HG03571 (cell line): ENCODE data around the gene ZC3HAV1.
"Not testable (repeated sequence)": the region's sequence is repeated elsewhere in the genome, so short reads cannot be mapped to it uniquely, and the experiment has no call there.

Experiments used
- ATAC-seq: cut with Tn5 transposase; IDR thresholded peaks from one replicate; pipeline ENCODE4 v1.9.1; 2021; ENCODE audit not compliant: unreplicated experiment

ZC3HAV1 gene

DNA sequence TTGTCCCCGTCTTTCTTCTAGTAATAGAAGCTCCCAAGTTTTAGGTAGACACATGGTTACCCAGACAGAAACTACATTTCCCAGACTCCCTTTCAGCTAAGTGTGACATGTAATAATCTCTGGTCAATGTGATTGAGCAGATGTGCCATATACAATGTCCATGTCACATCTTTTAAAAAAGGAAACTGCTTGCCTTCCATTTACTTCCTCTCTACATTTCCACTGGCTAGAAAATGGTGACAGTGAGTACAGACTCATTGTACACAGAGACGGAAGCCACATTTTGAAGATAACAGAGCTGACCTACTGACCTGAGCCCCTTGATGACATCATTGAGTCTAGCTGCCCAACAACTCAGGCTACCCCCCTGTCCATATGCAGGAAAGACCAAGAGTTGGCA, 21.3 kb downstream of the ZC3HAV1 start:
- no peak for ATAC-seq

DNA sequence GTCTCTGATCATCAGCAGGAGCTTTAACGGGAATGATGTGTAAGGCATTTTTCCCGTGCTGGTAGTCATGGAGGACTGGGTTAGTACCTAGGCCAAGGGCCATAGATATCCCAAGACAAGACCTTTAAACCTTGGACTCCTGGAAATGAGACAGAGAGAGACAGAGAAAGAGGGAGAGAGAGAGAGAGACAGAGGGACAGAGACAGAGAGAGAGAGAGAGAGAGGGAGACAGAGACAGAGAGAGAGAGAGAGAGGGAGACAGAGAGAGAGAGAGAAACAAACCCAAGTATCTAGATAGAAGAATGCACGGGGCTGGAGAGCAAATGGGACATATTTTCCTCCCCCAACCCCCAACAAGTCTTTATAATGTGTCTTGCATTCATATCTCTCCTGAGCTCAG, 22.3 kb downstream of the ZC3HAV1 start:
- no peak for ATAC-seq

DNA sequence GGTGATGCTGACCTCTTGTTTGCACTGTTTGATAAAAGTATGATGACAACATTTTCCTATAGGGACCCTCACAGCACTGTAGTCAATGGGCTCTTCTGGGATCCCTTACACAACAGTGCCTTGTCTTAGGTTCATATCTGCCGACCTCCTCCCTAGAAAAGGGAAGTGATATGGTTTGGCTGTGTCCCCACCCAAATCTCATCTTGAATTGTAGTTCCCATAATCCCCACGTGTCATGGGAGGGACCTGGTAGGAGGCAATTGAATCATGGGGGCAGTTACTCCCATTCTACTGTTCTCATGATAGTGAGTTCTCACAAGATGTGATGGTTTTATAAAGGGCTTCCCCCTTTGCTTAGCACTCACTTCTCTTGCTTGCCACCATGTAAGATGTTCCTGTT, 23.1 kb downstream of the ZC3HAV1 start:
- ATAC-seq, result no peak

GRCh38 chr7:139084709-139085108, 24.8 kb downstream of the ZC3HAV1 start:
- ATAC-seq, result no peak

DNA sequence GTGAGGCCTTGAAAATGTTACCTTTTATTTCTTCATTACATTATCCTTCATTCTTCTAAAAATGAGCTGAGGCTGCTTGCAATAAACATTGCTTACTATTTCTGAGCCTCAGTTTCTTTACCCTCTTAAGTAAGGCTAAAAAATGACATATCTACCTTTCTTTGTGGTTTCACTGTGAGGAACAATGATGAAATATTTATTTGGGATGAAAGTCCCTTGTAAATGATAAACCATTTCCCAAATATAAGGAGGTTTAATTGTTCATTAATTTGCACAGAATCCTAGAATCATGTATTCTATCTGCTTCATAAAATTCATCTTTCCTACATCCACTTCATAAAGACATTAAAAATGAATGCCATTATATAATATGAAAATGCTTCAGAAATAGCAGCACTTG, 27.9 kb downstream of the ZC3HAV1 start:
- no peak for ATAC-seq

DNA sequence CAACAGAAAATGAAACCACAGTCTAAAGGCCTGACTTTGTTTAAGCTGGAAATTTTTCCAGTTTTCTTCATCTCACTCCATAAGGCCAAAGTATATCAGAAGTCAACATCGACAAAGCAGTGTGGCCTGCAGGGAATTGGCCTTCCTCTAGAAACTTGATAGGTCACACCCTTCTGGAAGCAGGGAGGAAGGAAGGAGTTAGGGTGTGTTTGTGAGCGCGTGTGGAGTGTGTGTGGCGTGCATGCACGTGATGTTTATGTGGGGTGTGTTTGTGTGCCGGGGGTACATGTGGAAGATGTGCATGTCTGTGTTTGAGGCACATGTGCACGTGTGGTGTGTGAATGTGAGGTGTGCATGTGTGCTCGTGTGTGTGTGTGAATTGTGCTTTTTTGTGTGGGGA, 28.6 kb downstream of the ZC3HAV1 start:
- ATAC-seq, result no peak

- ATAC-seq, result no peak
Measured at GRCh38 chr7:139079861-139080260, 29.7 kb downstream of the ZC3HAV1 start.

GRCh38 chr7:139078911-139079310, 30.6 kb downstream of the ZC3HAV1 start:
- ATAC-seq, result no peak

DNA sequence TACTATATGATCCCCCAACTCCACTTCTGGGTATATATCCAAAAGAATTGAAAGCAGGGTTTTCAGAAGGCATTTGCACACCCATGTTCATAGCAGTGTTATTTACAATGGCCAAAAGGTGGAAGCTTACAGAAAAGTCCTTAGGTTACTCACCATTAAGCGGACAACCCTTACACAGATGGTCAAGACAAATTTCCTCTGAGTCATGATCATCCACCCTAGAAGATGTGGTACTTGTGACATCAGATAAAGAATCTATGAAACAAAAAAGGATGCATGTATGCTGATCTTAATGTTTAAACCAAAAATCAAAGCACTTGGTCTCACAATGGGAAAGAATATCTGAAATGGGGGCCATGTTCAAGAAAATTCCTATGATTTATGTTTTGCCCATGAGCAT, 31.1 kb downstream of the ZC3HAV1 start:
- ATAC-seq, result no peak

GRCh38 chr7:139077706-139078105, 31.8 kb downstream of the ZC3HAV1 start:
- ATAC-seq, result not testable (repeated sequence)

GRCh38 chr7:139075871-139076686, 33.4 kb downstream of the ZC3HAV1 start:
- ATAC-seq, result no peak

GRCh38 chr7:139075031-139075652, 34.4 kb downstream of the ZC3HAV1 start:
- ATAC-seq, result peak; percentile 91

- no peak for ATAC-seq
Measured at GRCh38 chr7:139072796-139073195, 36.7 kb downstream of the ZC3HAV1 start.

GRCh38 chr7:139071680-139072079, 37.8 kb downstream of the ZC3HAV1 start:
- ATAC-seq, result no peak

DNA sequence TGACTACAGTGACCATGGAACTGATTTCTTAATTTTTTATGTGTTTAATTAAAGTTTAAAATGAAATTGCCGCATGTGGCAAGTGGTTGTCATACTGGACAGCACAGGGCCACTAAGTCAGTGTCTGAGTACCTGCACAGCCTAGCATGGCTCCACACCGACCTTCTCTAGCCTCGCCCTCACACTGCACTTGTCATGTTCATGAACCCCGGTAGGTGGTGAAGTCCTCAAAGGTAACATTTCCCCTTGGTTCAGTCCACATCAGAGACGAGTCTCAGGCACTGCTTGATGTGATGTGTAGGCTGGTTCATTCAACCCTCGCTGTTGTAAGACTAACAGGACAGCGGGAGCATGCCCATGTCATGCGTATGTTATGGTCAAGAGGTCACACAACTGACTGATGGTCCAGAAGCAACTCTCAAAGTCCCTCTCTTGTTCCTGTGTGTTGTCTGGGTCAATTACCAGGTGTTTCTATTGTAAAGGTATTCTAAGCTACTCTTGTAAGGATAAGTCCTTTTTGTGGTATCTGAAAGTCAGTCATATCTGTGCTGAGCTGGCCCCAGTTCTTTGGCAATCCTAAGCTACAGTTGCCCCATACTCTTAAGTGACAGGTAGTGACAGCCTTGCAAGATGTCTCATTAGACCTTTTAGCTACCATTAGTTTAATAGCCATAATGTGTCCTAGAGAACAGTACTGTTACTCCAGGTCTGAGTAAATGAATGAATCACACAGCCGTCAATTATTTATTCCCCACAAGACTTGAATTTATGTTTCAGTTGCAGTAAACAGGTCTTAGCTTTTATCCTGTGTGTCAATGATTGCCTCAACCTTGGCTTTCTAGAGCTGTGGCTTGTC, 40.7 kb downstream of the ZC3HAV1 start:
- ATAC-seq, result no peak

- no peak for ATAC-seq
Measured at GRCh38 chr7:139066315-139066714, 43.2 kb downstream of the ZC3HAV1 start.

DNA sequence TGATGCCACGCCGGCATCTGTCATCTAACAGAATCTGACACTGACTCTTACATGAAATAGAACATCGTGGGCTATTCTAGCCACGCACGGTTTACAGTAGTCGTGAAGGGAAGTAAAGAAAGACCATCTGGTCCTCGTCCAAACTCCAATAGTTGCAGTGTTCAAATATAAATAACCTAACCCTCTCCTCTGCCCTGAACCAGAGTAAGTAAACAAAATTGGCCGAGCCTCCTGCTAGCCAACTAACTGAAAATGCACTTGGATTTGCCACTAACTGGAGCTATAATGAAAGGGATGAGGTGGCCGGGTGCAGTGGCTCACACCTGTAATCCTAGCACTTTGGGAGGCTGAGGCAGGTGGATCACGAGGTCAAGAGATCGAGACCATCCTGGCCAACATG, 44.2 kb downstream of the ZC3HAV1 start:
- no peak for ATAC-seq

DNA sequence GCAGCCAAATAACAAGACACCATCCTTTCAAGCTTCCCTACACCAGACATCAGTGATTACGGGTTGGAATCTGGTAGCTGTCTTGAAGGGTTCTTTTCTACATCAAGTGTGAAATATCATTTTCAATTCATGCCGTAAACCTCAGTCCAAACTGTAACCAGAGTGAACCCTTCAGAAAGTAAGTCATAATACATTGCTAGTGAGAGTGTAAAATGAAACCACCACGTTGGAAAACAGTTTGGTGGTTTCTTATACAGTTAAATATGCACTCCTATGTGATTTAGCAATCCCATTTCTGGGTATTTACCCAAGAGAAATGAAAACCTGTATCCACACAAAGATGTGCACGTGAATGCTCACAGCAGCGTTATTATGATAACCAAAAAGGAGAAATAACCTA, 48.1 kb downstream of the ZC3HAV1 start:
- ATAC-seq, result no peak

GRCh38 chr7:139060695-139061237, 48.8 kb downstream of the ZC3HAV1 start:
- ATAC-seq, result no peak

GRCh38 chr7:139059905-139060304, 49.6 kb downstream of the ZC3HAV1 start:
- no peak for ATAC-seq

- ATAC-seq, result no peak
Measured at GRCh38 chr7:139058943-139059342, 50.6 kb downstream of the ZC3HAV1 start.
